NT2/D1 (cell line): ENCODE data around the gene PTPRK.

ENCODE experiments used
- DNase-seq: peaks from one replicate; pipeline ENCODE4 v3.0.0-alpha.2; 2011; ENCODE audit warnings: low read depth, low spot score
- H3K27me3 ChIP-seq: 2 replicates; pipeline ENCODE4 v1.6.0; 2011; ENCODE audit warnings: mild to moderate bottlenecking; ENCODE audit not compliant: insufficient read length, insufficient read depth
- H3K36me3 ChIP-seq: 2 replicates; pipeline ENCODE4 v1.6.1; 2011; ENCODE audit warnings: mild to moderate bottlenecking, low read length, mixed read lengths; ENCODE audit not compliant: insufficient read depth, insufficient read length
- H3K4me1 ChIP-seq: 2 replicates; pipeline ENCODE4 v1.5.1; 2011; ENCODE audit not compliant: insufficient read depth, insufficient read length
- H3K4me3 ChIP-seq: 2 replicates; pipeline ENCODE4 v1.5.1; 2011; ENCODE audit warnings: low read depth; ENCODE audit not compliant: insufficient read length
- H3K9ac ChIP-seq: 2 replicates; pipeline ENCODE4 v1.6.0; 2011; ENCODE audit warnings: low read depth; ENCODE audit not compliant: insufficient read length
- H3K9me3 ChIP-seq: 2 replicates; pipeline ENCODE4 v1.5.1; 2011; ENCODE audit warnings: mild to moderate bottlenecking, low read length; ENCODE audit not compliant: insufficient read depth
- SUZ12 ChIP-seq: IDR thresholded peaks from 2 replicates; pipeline ENCODE4 v1.6.1; 2011; ENCODE audit not compliant: insufficient read length, insufficient read depth; ENCODE audit errors: extremely low read depth
- YY1 ChIP-seq: IDR thresholded peaks from 2 replicates; pipeline ENCODE4 v1.6.1; 2011; ENCODE audit not compliant: insufficient read length, insufficient read depth
- ZNF274 ChIP-seq: IDR thresholded peaks from 2 replicates; pipeline ENCODE4 v1.6.1; 2011; ENCODE audit warnings: mild to moderate bottlenecking, low read depth, low read length

PTPRK gene

GRCh38 chr6:128239146-128239545 lies 281.3 kb downstream of the PTPRK start:
- Histone ChIP-seq H3K9me3 (no peaks in the 10 kb centered on the region), H3K4me1 (no peaks in the 10 kb centered on the region), H3K9ac (no peak overlapping the region), H3K4me3 (no peak overlapping the region), H3K36me3 (no peaks in the 10 kb centered on the region), H3K27me3 (no peaks in the 10 kb centered on the region)
- TF ChIP-seq YY1 (no peak), ZNF274 (no peak), SUZ12 (no peak)
- no peak for DNase-seq

DNA sequence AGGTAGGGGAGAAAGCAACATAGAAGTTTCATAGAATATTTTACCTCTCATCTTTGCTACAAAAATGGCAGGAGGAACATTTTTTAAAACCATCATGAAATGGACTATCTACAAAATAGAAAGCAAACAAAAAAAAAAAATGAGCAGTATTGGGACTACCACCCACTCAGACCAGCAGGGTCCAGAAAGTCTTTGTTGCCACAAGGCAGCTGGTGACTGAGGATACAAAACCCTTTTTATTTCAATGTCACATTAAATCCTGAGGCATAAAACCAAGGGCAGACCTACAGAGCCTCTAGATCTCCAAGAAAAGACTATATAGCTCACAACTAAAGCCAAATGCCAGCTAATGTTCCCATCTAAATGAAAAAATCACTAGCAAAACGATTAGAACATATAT lies 282.2 kb downstream of the PTPRK start:
- H3K9ac ChIP-seq: no peak overlapping the region
- no peaks in the 10 kb centered on the region for H3K9me3 ChIP-seq
- no peaks in the 10 kb centered on the region for H3K4me1 ChIP-seq
- no peak for DNase-seq
- TF ChIP-seq YY1: no peak
- TF ChIP-seq SUZ12: no peak
- TF ChIP-seq ZNF274: no peak
- H3K36me3 ChIP-seq: no peaks in the 10 kb centered on the region
- no peak overlapping the region for H3K4me3 ChIP-seq
- no peaks in the 10 kb centered on the region for H3K27me3 ChIP-seq

- Histone ChIP-seq H3K4me3 (no peak overlapping the region), H3K4me1 (no peaks in the 10 kb centered on the region), H3K9me3 (no peaks in the 10 kb centered on the region), H3K9ac (no peak overlapping the region), H3K27me3 (no peaks in the 10 kb centered on the region), H3K36me3 (no peaks in the 10 kb centered on the region)
- TF ChIP-seq SUZ12 (no peak), ZNF274 (no peak), YY1 (no peak)
- DNase-seq: no peak
These were observed 284.8 kb downstream of the PTPRK start for GRCh38 chr6:128235556-128235955.

DNA sequence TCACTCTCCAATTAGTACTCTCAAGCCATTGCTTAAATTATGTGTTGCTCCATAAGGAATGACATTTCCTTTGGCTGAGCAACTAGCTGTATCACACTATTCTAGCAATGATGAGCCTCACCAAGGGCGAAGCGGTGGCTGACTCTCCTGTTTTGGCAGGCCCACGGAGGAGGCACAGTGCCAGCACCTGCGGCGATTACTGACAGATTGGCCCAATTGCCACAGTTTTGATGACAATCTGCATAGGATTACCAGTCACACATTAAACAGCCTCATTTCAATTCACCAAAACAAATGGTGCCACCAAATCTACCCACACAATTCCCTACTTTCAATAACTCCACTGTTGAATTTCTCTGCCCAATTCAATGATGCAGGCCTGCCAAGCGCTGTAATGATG lies 286.9 kb downstream of the PTPRK start:
- Histone ChIP-seq H3K9ac (no peak overlapping the region), H3K9me3 (no peaks in the 10 kb centered on the region), H3K4me3 (no peak overlapping the region), H3K4me1 (no peaks in the 10 kb centered on the region), H3K36me3 (no peaks in the 10 kb centered on the region), H3K27me3 (no peaks in the 10 kb centered on the region)
- no peak for TF ChIP-seq YY1
- DNase-seq: no peak

GRCh38 chr6:128230267-128230989 lies 290.0 kb downstream of the PTPRK start:
- H3K9ac ChIP-seq: no peak overlapping the region
- no peaks in the 10 kb centered on the region for H3K27me3 ChIP-seq
- no peaks in the 10 kb centered on the region for H3K9me3 ChIP-seq
- DNase-seq: no peak
- no peaks in the 10 kb centered on the region for H3K36me3 ChIP-seq
- H3K4me3 ChIP-seq: no peak overlapping the region
- H3K4me1 ChIP-seq: no peaks in the 10 kb centered on the region
- TF ChIP-seq SUZ12 (no peak), ZNF274 (no peak), YY1 (no peak)

GRCh38 chr6:128225612-128226011 lies 294.8 kb downstream of the PTPRK start:
- DNase-seq: no peak
- Histone ChIP-seq H3K4me1 (no peaks in the 10 kb centered on the region), H3K4me3 (no peak overlapping the region), H3K9ac (no peak overlapping the region), H3K36me3 (no peaks in the 10 kb centered on the region), H3K9me3 (no peaks in the 10 kb centered on the region), H3K27me3 (no peaks in the 10 kb centered on the region)
- TF ChIP-seq YY1 (no peak), ZNF274 (no peak), SUZ12 (no peak)

DNA sequence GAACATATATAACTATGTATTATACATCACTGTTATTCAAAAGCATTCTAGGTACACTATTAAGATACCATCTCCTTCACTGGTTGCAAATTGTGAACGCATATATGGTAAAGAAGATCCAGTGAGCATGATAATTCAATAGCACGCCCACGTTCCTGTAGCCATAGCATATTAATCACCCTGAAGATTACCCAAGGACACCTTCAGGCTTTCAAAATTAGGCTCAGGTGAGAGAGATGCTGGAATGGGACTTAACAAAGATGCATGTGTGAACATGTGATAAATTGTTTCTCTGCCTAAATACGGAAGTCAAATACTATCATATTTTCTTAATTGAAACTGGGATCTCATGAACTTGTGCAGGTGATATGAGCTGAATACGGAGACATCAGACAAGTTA lies 303.5 kb downstream of the PTPRK start:
- H3K9ac ChIP-seq: no peak overlapping the region
- no peaks in the 10 kb centered on the region for H3K9me3 ChIP-seq
- no peak for DNase-seq
- no peaks in the 10 kb centered on the region for H3K27me3 ChIP-seq
- H3K4me3 ChIP-seq: no peak overlapping the region
- H3K36me3 ChIP-seq: peaks cover 5% of the 10 kb centered on the region
- TF ChIP-seq SUZ12: no peak
- TF ChIP-seq ZNF274: no peak
- no peak for TF ChIP-seq YY1
- no peaks in the 10 kb centered on the region for H3K4me1 ChIP-seq
